Mesendoderm (in vitro differentiated cells): Measurements from ENCODE around the gene TRRAP.

ENCODE experiments used
- DNase-seq: peaks from one replicate; pipeline ENCODE4 v3.0.0; 2013
- H2AK5ac ChIP-seq: 2 replicates; pipeline ENCODE4 v1.6.1; 2013; ENCODE audit warnings: low read length, inconsistent platforms
- H2BK120ac ChIP-seq: 2 replicates; pipeline ENCODE4 v1.6.1; 2013; ENCODE audit warnings: low read depth, mild to moderate bottlenecking, low read length, moderate library complexity, mixed read lengths
- H2BK15ac ChIP-seq: replicated peaks from 2 replicates; pipeline ENCODE4 v1.6.1; 2013; ENCODE audit warnings: low read depth, mild to moderate bottlenecking, moderate library complexity
- H2BK5ac ChIP-seq: 2 replicates; pipeline ENCODE4 v1.6.1; 2013; ENCODE audit warnings: low read length, inconsistent platforms
- H3K18ac ChIP-seq: 2 replicates; pipeline ENCODE4 v1.6.1; 2013; ENCODE audit warnings: mild to moderate bottlenecking, low read length, mixed read lengths
- H3K23ac ChIP-seq: one replicate; pipeline ENCODE4 v1.6.1; 2013; ENCODE audit warnings: low read length
- H3K27ac ChIP-seq: 2 replicates; pipeline ENCODE4 v1.5.1; 2013; ENCODE audit warnings: low read depth, mild to moderate bottlenecking, inconsistent platforms, low read length, moderate library complexity
- H3K27me3 ChIP-seq: 2 replicates; pipeline ENCODE4 v1.6.1; 2013; ENCODE audit warnings: low read length, control low read depth, mild to moderate bottlenecking, inconsistent platforms; ENCODE audit not compliant: insufficient read depth, poor library complexity
- H3K36me3 ChIP-seq: 2 replicates; pipeline ENCODE4 v1.6.1; 2013; ENCODE audit warnings: low read length, inconsistent platforms; ENCODE audit not compliant: control insufficient read depth, insufficient read depth
- H3K4ac ChIP-seq: one replicate; pipeline ENCODE4 v1.6.1; 2013; ENCODE audit warnings: low read depth, mild to moderate bottlenecking, low read length, moderate library complexity
- H3K4me1 ChIP-seq: 2 replicates; pipeline ENCODE4 v1.6.1; 2013; ENCODE audit warnings: low read depth, low read length, inconsistent platforms; ENCODE audit not compliant: control insufficient read depth
- H3K4me2 ChIP-seq: 2 replicates; pipeline ENCODE4 v1.6.1; 2013; ENCODE audit warnings: low read length
- H3K4me3 ChIP-seq: 2 replicates; pipeline ENCODE4 v1.5.1; 2013; ENCODE audit warnings: mild to moderate bottlenecking, low read length
- H3K56ac ChIP-seq: one replicate; pipeline ENCODE4 v1.6.1; 2013; ENCODE audit warnings: low read length
- H3K79me1 ChIP-seq: 2 replicates; pipeline ENCODE4 v1.6.1; 2013; ENCODE audit warnings: low read length, inconsistent platforms
- H3K79me2 ChIP-seq: 2 replicates; pipeline ENCODE4 v1.6.1; 2013; ENCODE audit warnings: mild to moderate bottlenecking, low read length; ENCODE audit not compliant: control insufficient read depth, insufficient read depth
- H3K9ac ChIP-seq: 2 replicates; pipeline ENCODE4 v1.6.1; 2013; ENCODE audit warnings: low read length, inconsistent platforms
- H4K5ac ChIP-seq: one replicate; pipeline ENCODE4 v1.6.1; 2013; ENCODE audit warnings: low read length
- H4K8ac ChIP-seq: one replicate; pipeline ENCODE4 v1.6.1; 2013; ENCODE audit warnings: low read depth, mild to moderate bottlenecking, control low read depth, low read length, moderate library complexity
- WGBS: extraction: QIAGEN DNeasy Blood & Tissue Kit; methylation state at CpG from one replicate; pipeline ENCODE4 v1.1.7; 2013; ENCODE audit warnings: low lambda C conversion rate, missing lambda C conversion rate; ENCODE audit not compliant: insufficient coverage; ENCODE audit errors: extremely low coverage; 5-methylcytosine and 5-hydroxymethylcytosine counted together

TRRAP gene

DNA sequence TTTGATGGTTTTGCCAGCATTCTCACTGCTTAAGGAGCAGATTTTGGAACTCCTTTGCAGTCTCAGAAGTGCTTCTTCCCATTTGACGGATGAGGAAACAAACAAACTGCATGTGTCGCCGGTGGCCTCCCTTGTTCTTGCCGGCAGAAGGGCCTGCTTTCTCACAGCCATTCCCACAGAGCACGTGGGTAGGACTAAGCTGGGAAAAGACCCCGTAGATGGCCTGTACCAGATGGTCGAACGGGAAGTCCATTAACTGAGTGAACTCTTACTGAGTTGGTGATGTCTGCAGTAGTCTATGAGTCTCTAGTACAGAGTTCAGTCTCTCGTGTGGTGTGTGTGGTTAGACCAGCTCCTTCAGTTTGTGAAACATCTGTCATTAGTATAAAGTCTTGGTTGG lies 131.9 kb downstream of the TRRAP start:
- Histone ChIP-seq H3K4ac (no peak overlapping the region), H3K36me3 (peaks cover 18% of the 10 kb centered on the region), H4K5ac (no peak overlapping the region), H3K4me2 (no peak overlapping the region), H3K4me3 (no peak overlapping the region), H3K79me1 (no peaks in the 10 kb centered on the region), H2AK5ac (no peak overlapping the region), H3K9ac (no peak overlapping the region), H3K23ac (no peak overlapping the region), H2BK5ac (no peak overlapping the region), H2BK120ac (no peak overlapping the region), H3K79me2 (no peaks in the 10 kb centered on the region), H3K4me1 (no peaks in the 10 kb centered on the region), H3K27me3 (no peaks in the 10 kb centered on the region), H3K27ac (no peak overlapping the region), H4K8ac (no peak overlapping the region), H2BK15ac (no peak overlapping the region), H3K18ac (no peak overlapping the region), H3K56ac (no peak overlapping the region)
- DNase-seq = no peak
- WGBS = no CpG with 5 or more reads among the region's 9 CpGs

- H4K8ac ChIP-seq = no peak overlapping the region
- H3K4me3 ChIP-seq = no peak overlapping the region
- H2BK120ac ChIP-seq = no peak overlapping the region
- no CpG with 5 or more reads among the region's 24 CpGs for WGBS
- H3K79me1 ChIP-seq = no peaks in the 10 kb centered on the region
- H3K36me3 ChIP-seq = peaks cover 17% of the 10 kb centered on the region
- H2BK5ac ChIP-seq = no peak overlapping the region
- H3K4me2 ChIP-seq = no peak overlapping the region
- no peak overlapping the region for H4K5ac ChIP-seq
- no peaks in the 10 kb centered on the region for H3K79me2 ChIP-seq
- H3K4me1 ChIP-seq = no peaks in the 10 kb centered on the region
- H3K9ac ChIP-seq = no peak overlapping the region
- no peak for DNase-seq
- H3K18ac ChIP-seq = no peak overlapping the region
- H3K27ac ChIP-seq = no peak overlapping the region
- no peak overlapping the region for H3K56ac ChIP-seq
- H3K4ac ChIP-seq = no peak overlapping the region
- no peaks in the 10 kb centered on the region for H3K27me3 ChIP-seq
- no peak overlapping the region for H2AK5ac ChIP-seq
- H3K23ac ChIP-seq = no peak overlapping the region
- no peak overlapping the region for H2BK15ac ChIP-seq
These were observed 133.0 kb downstream of the TRRAP start for GRCh38 chr7:99011341-99011705.

GRCh38 chr7:99011706-99012404 lies 133.5 kb downstream of the TRRAP start:
- Histone ChIP-seq H3K27me3 (no peaks in the 10 kb centered on the region), H4K8ac (no peak overlapping the region), H3K4me3 (no peak overlapping the region), H2BK120ac (no peak overlapping the region), H3K23ac (no peak overlapping the region), H3K27ac (no peak overlapping the region), H3K4me2 (no peak overlapping the region), H3K9ac (no peak overlapping the region), H2BK5ac (no peak overlapping the region), H3K36me3 (peaks cover 15% of the 10 kb centered on the region), H2BK15ac (no peak overlapping the region), H3K18ac (no peak overlapping the region), H3K4me1 (no peaks in the 10 kb centered on the region), H3K4ac (no peak overlapping the region), H2AK5ac (no peak overlapping the region), H4K5ac (no peak overlapping the region), H3K79me2 (no peaks in the 10 kb centered on the region), H3K79me1 (no peaks in the 10 kb centered on the region), H3K56ac (no peak overlapping the region)
- DNase-seq = no peak
- WGBS = no CpG with 5 or more reads among the region's 36 CpGs

- H2BK15ac ChIP-seq = no peak overlapping the region
- no peaks in the 10 kb centered on the region for H3K27me3 ChIP-seq
- H3K4me3 ChIP-seq = no peak overlapping the region
- H3K18ac ChIP-seq = no peak overlapping the region
- H2BK5ac ChIP-seq = no peak overlapping the region
- no peak overlapping the region for H4K5ac ChIP-seq
- H3K9ac ChIP-seq = no peak overlapping the region
- no peaks in the 10 kb centered on the region for H3K4me1 ChIP-seq
- H3K27ac ChIP-seq = no peak overlapping the region
- H2AK5ac ChIP-seq = no peak overlapping the region
- no peaks in the 10 kb centered on the region for H3K79me1 ChIP-seq
- H3K4ac ChIP-seq = no peak overlapping the region
- no CpG with 5 or more reads among the region's 13 CpGs for WGBS
- no peak overlapping the region for H4K8ac ChIP-seq
- no peak for DNase-seq
- H3K79me2 ChIP-seq = no peaks in the 10 kb centered on the region
- peaks cover 14% of the 10 kb centered on the region for H3K36me3 ChIP-seq
- no peak overlapping the region for H3K56ac ChIP-seq
- no peak overlapping the region for H2BK120ac ChIP-seq
- no peak overlapping the region for H3K4me2 ChIP-seq
- no peak overlapping the region for H3K23ac ChIP-seq
These were observed 134.4 kb downstream of the TRRAP start for GRCh38 chr7:99012722-99013121.

DNA sequence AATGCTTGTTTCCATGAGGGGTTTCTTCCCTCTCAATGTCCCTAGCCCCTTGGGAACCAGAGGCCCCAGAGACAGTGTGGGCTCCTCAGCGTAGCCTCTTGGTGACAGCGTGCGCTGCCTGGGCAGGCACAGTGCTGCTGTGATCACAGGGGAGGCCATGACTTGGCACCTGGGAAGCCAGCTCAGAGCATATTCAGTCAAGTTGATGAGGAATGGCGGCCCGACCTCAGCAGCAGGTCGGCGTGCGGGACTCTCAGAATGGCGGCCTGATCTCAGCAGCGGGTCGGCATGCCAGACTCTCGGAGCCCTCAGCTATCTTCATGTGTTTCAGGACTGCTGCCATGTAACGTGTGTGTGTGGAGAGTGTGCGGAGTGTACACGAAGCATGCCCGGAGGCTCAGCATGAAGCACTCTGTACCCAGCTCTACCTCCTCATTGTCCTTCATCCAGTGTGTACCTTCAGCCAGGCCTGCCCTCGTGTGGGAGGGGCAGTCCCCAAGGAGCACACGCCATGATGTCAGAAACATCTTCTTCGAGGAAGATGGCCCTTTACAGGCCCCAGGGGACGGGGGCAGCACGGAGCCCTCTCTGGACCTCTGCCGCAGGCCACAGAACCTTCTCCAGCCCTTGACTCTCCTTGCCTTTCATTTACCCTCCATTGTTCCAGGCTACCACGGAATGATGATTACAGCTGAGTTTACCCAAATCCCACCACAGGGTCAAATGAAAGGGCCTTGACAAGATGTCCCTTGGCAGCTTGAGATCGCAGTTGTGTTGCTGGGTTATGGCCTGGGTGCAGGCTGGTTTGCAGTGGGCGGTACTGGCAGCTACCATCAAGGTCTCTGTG lies 135.2 kb downstream of the TRRAP start:
- Histone ChIP-seq H3K23ac (no peak overlapping the region), H3K9ac (no peak overlapping the region), H3K4ac (no peak overlapping the region), H3K4me1 (no peaks in the 10 kb centered on the region), H2BK5ac (no peak overlapping the region), H3K4me2 (no peak overlapping the region), H3K79me1 (no peaks in the 10 kb centered on the region), H2AK5ac (no peak overlapping the region), H3K4me3 (no peak overlapping the region), H3K27me3 (no peaks in the 10 kb centered on the region), H4K5ac (no peak overlapping the region), H4K8ac (no peak overlapping the region), H3K18ac (no peak overlapping the region), H3K36me3 (peaks cover 11% of the 10 kb centered on the region), H3K27ac (no peak overlapping the region), H3K79me2 (no peaks in the 10 kb centered on the region), H3K56ac (no peak overlapping the region), H2BK15ac (no peak overlapping the region), H2BK120ac (no peak overlapping the region)
- WGBS = no CpG with 5 or more reads among the region's 25 CpGs
- DNase-seq = no peak
